Head of caudate nucleus (tissue), 42 donors: ENCODE results near the gene SPRED2.
A peak's percentile ranks its signal among the peaks of the same experiment; 100 is the strongest.

Experiments used
- DNase-seq, 42 donors: peaks; one replicate each; pipeline versions ENCODE4 v3.0.0 to v3.0.0-alpha.2; 2020 to 2021; ENCODE audit warnings: mixed read lengths in 7 of 42
- intact Hi-C: fragments of 100-400 bp; cut with DNase I; formaldehyde crosslinking; loops from one replicate; pipeline ENCODE4 v1.15.0; 2022

The SPRED2 gene

GRCh38 chr2:65450393-65450792 is 18.0 kb upstream of the SPRED2 start:
- DNase-seq = no peak
- intact Hi-C loops = no loop called here

GRCh38 chr2:65443509-65444186 is 11.2 kb upstream of the SPRED2 start:
- intact Hi-C loops = no loop called here

GRCh38 chr2:65442420-65443020 is 10.1 kb upstream of the SPRED2 start:
- no peak for DNase-seq
- intact Hi-C loops = no loop called here

More at GRCh38 chr2:65443509-65444186, 11.2 kb upstream of the SPRED2 start:
- DNase-seq = no peak

GRCh38 chr2:65438137-65438899 is 5.9 kb upstream of the SPRED2 start:
- intact Hi-C loops = loop anchor here (10.0 kb wide), 4 partner anchors 126 to 304 kb away; partner anchors contain the start of gene RAB1A

GRCh38 chr2:65437392-65438135 is 5.2 kb upstream of the SPRED2 start:
- intact Hi-C loops = loop anchor here (10.0 kb wide), 4 partner anchors 127 to 303 kb away; partner anchors contain the start of gene RAB1A
- no peak for DNase-seq

More at GRCh38 chr2:65438137-65438899, 5.9 kb upstream of the SPRED2 start:
- no peak for DNase-seq

GRCh38 chr2:65436824-65437221 is 4.4 kb upstream of the SPRED2 start:
- intact Hi-C loops = loop anchor here (10.0 kb wide), 4 partner anchors 128 to 302 kb away; partner anchors contain the start of gene RAB1A
- DNase-seq = no peak

GRCh38 chr2:65436169-65436823 is 3.9 kb upstream of the SPRED2 start:
- intact Hi-C loops = loop anchor here (10.0 kb wide), 4 partner anchors 129 to 301 kb away; partner anchors contain the start of gene RAB1A
- DNase-seq = peak; percentile 66 to 94 (median 82)

- DNase-seq = peak; percentile 62 to 94 (median 86)
- intact Hi-C loops = loop anchor here (10.0 kb wide), 4 partner anchors 129 to 301 kb away; partner anchors contain the start of gene RAB1A
These were observed 3.3 kb upstream of the SPRED2 start for GRCh38 chr2:65435625-65436168.

- DNase-seq = no peak
- intact Hi-C loops = loop anchor here (10.0 kb wide), 4 partner anchors 130 to 300 kb away; partner anchors contain the start of gene RAB1A
These were observed 2.3 kb upstream of the SPRED2 start for GRCh38 chr2:65434592-65435241.

- intact Hi-C loops = loop anchor here (10.0 kb wide), 4 partner anchors 127 to 297 kb away; partner anchors contain the start of gene RAB1A
These were observed 775 bp downstream of the SPRED2 start for GRCh38 chr2:65431421-65432226.

GRCh38 chr2:65430603-65431420 is 1.6 kb downstream of the SPRED2 start:
- intact Hi-C loops = loop anchor here (10.0 kb wide), 4 partner anchors 126 to 296 kb away; partner anchors contain the start of gene RAB1A
- peak; percentile 42 to 89 (median 75) for DNase-seq

More at GRCh38 chr2:65431421-65432226, 775 bp downstream of the SPRED2 start:
- DNase-seq = peak in 40 of 42 donors; percentile 11 to 76 (median 43)

- DNase-seq = peak in 2 of 42 donors; percentile 6 to 13
- intact Hi-C loops = loop anchor here (10.0 kb wide), 4 partner anchors 125 to 295 kb away; partner anchors contain the start of gene RAB1A
These were observed 2.4 kb downstream of the SPRED2 start for GRCh38 chr2:65429786-65430602.

GRCh38 chr2:65427532-65427931 is 4.9 kb downstream of the SPRED2 start:
- DNase-seq = no peak
- intact Hi-C loops = no loop called here

GRCh38 chr2:65425276-65425675 is 7.1 kb downstream of the SPRED2 start:
- intact Hi-C loops = no loop called here
- DNase-seq = no peak

- intact Hi-C loops = no loop called here
- no peak for DNase-seq
These were observed 8.0 kb downstream of the SPRED2 start for GRCh38 chr2:65424391-65424790.
